Urinary bladder (tissue), 4 donors: Measurements from ENCODE around the gene CAMKMT. TPM values are rescaled to one million over a fixed set of nuclear protein-coding genes. Genes with fewer than 3 reads are reported as not detected.

Source experiments
- DNase-seq: peaks from one replicate; pipeline ENCODE4 v3.0.0-alpha.2; 2015; ENCODE audit errors: extremely low spot score
- H3K27ac ChIP-seq: one replicate; pipeline ENCODE4 v1.5.1; 2013; ENCODE audit warnings: low read depth, mild to moderate bottlenecking, moderate library complexity
- H3K36me3 ChIP-seq: one replicate; pipeline ENCODE4 v1.6.1; 2013; ENCODE audit warnings: mild to moderate bottlenecking, moderate library complexity; ENCODE audit not compliant: insufficient read depth
- H3K4me1 ChIP-seq: one replicate; pipeline ENCODE4 v1.6.1; 2013; ENCODE audit warnings: mild to moderate bottlenecking, moderate library complexity; ENCODE audit not compliant: insufficient read depth
- H3K4me3 ChIP-seq: one replicate; pipeline ENCODE4 v1.5.1; 2013; ENCODE audit warnings: low read depth, low read length
- WGBS: extraction: QIAGEN DNeasy Blood & Tissue Kit; methylation state at CpG from one replicate; pipeline ENCODE4 v1.1.7; 2013; 5-methylcytosine and 5-hydroxymethylcytosine counted together
- polyA plus RNA-seq: library from polyadenylated mRNA; stranded (reverse); fragments of 200-250 nt; gene quantifications from one replicate; pipeline ENCODE4 v1.2.3, GENCODE V29; 2013
- total RNA-seq: library from RNA; depleted of rRNA; stranded (reverse); fragments of >200 nt; gene quantifications from one replicate; pipeline ENCODE4 v1.2.3, GENCODE V29; 2014
- donor health status: healthy with polysubstance abuse.
- donor health status: healthy.

The CAMKMT gene
- total and polyA plus RNA-seq, 2 donors = 5.4 to 20.2 TPM

DNA sequence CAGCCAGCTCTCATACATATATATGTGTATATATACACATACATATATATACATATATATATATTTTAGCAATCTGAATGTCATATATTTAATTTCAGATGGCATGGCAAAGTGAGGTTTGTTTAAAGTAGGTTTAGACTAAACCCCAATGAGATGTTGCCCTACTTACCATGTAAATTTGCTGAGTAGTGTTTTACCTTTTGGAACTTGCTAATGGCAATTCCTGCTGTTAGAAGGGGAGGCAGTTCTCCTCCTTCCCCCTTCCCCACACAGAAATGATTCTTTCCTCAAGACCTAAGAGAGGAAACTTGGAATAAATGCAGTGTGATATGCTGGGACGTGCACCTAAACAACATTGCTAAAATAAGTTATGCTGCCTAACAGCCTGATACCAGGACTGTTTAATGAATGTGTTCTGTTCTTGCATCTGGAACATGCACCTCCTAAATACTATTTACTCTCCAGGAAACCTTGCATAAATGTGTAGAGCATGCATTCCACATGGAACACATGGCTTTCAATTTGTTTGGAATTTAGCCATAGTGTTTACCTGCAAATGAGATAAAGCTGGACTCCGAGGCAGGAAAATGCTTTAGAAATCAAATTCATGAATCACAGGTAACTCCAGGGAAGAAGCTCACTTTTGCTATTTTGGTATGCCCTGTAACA lies 326.8 kb downstream of the CAMKMT start:
- H3K4me1 ChIP-seq = no peaks in the 10 kb centered on the region
- H3K36me3 ChIP-seq = no peaks in the 10 kb centered on the region
- WGBS = 74% methylated on average over 2 of the region's 2 CpGs
- no peak for DNase-seq
- H3K4me3 ChIP-seq = no peak overlapping the region
- no peak overlapping the region for H3K27ac ChIP-seq

DNA sequence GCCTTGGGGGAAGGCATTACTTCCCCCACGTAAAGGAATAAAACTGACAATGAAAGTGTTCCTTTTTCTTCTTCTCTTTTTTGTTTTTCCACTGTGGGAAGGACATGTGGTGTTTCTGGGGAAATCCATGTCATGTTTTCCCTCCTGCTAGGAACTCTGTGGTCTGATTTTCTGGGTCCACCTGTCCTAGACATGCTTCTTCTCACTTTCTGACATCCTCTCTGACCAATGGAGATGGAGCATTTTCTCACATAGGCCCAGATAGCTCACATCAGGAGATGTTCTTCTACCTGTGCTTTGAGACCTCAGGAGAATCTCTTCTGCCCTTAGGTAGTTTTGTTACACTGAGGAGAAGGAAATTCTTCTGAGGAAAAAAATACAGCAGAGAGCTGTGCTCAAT lies 327.8 kb downstream of the CAMKMT start:
- no peak for DNase-seq
- H3K4me1 ChIP-seq = no peaks in the 10 kb centered on the region
- H3K36me3 ChIP-seq = no peaks in the 10 kb centered on the region
- H3K27ac ChIP-seq = no peak overlapping the region
- WGBS = 87% methylated on average over 1 of the region's 1 CpG
- H3K4me3 ChIP-seq = no peak overlapping the region

DNA sequence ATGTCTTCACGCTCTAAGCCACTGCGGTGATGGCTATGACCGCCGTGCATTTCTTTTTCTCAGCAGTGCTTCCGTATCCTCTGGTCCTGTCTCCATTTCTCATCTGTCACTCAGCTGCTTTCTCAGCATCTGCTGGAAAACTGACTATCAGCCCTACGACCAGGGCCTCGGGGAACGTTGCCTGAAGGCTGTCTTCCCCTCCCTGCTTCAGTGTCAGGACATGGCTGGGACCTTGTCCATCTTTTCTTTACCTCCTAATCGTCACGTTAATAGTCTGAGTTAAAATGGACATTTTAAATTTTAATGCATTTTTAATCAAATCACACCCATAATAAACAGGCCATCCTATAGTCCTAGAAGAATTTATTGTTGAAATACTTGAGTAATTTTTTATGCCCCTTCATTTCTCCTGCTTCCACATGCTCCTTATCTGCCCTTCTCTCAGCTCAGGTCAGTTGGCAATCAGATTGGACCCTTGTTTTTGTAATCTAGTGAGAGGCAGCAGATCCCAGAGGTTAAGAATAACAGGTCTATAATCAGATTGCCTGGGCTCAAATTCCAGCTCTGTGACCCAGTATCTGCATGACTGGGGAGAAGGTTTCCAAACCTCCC lies 329.5 kb downstream of the CAMKMT start:
- no peaks in the 10 kb centered on the region for H3K36me3 ChIP-seq
- no peak overlapping the region for H3K27ac ChIP-seq
- WGBS = 87% methylated on average over 10 of the region's 10 CpGs

DNA sequence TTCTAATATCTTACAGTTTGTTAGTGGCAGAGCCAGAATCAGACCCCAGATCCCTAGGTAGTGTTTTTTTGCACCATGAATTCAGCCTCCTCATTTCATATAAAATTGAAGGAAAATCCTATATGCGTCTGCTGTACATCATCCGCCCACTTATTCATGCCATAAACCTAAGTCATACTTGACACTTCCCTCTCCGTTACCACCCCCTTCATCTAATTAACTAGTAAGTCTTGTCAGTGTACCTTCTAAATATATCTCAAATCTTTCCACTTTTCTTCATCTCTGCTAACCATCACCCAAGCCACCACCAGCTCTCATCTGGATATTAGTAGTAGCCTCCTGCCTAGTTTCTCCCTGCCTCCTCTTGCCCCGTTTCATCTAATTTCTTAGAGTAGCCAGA lies 331.1 kb downstream of the CAMKMT start:
- Histone ChIP-seq H3K4me3 (no peak overlapping the region), H3K4me1 (no peaks in the 10 kb centered on the region), H3K27ac (no peak overlapping the region), H3K36me3 (no peaks in the 10 kb centered on the region)
- DNase-seq = no peak
- 94% methylated on average over 4 of the region's 4 CpGs for WGBS

More for the DNA sequence above, 329.5 kb downstream of the CAMKMT start:
- Histone ChIP-seq H3K4me3 (no peak overlapping the region), H3K4me1 (no peaks in the 10 kb centered on the region)
- DNase-seq = no peak

DNA sequence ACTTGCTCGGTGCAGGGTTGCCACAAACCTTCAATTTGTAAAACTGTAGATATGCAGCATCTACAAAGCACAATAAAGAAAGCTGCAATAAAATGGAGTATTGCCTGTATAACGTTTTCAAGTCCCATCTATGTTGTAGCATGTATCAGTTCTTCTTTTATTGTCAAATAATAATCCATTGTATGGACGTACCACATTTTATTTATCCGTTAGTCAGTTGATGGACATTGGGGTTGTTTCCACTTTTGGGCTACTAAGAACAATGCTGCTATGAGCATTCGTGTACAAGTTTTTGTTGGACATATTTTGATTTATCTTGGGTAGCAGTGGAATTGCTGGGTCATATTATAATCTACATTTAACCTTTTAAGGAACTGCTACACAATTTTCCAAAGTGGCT lies 339.1 kb downstream of the CAMKMT start:
- Histone ChIP-seq H3K27ac (no peak overlapping the region), H3K4me3 (no peak overlapping the region), H3K4me1 (no peaks in the 10 kb centered on the region), H3K36me3 (no peaks in the 10 kb centered on the region)
- no peak for DNase-seq
- 90% methylated on average over 5 of the region's 5 CpGs for WGBS

DNA sequence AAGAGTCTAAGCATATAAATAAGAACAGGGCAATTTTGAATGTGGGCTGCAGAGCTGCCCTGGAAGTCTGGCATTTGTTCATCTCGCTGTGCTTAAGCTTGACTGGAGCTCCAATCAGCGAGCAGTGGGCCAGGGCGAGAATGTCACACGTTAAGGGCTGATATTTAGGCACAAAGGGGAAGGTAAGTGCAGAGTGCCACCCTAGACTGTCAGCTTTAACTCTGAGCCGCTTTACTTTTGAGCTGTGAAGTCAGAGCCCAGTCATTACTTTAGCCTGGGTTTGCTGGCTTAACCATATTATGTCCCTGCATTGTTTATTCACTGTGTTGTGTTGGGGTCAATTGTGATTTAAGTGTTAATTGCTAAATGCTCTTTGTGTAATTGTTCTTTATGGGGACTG lies 343.6 kb downstream of the CAMKMT start:
- Histone ChIP-seq H3K27ac (no peak overlapping the region), H3K4me3 (no peak overlapping the region), H3K4me1 (no peaks in the 10 kb centered on the region), H3K36me3 (no peaks in the 10 kb centered on the region)
- 74% methylated on average over 5 of the region's 5 CpGs for WGBS
- no peak for DNase-seq

DNA sequence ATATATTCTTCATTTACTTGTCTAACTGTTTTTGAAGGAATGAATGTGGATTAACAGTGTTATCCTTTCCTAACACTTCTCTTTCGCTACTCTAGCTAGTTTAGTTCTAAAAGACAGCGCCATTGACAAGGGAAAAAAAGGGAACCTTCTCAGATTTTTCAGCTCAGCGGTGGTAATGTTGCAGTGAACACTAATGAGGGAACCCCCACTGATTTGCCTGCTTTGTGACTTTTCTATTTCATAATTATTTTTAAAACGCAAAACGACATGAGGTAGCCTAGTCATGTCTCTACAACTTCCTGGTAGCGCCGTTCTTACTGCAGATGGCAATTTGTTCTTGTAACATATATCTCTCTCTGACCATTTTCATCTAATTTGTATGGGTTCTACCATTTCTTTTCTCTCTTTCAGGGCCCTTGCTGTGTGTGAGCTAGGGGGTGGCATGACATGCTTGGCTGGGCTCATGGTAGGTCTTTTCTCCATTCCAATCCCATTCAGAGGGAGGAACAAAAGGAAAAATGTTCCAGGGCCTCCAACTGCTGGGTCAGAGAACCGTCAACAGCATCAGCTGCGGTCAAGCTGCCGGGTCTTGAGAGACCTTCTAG lies 344.2 kb downstream of the CAMKMT start:
- H3K4me1 ChIP-seq = no peaks in the 10 kb centered on the region
- no peak for DNase-seq
- no peak overlapping the region for H3K27ac ChIP-seq
- 96% methylated on average over 10 of the region's 10 CpGs for WGBS
- H3K36me3 ChIP-seq = no peaks in the 10 kb centered on the region
- H3K4me3 ChIP-seq = no peak overlapping the region

DNA sequence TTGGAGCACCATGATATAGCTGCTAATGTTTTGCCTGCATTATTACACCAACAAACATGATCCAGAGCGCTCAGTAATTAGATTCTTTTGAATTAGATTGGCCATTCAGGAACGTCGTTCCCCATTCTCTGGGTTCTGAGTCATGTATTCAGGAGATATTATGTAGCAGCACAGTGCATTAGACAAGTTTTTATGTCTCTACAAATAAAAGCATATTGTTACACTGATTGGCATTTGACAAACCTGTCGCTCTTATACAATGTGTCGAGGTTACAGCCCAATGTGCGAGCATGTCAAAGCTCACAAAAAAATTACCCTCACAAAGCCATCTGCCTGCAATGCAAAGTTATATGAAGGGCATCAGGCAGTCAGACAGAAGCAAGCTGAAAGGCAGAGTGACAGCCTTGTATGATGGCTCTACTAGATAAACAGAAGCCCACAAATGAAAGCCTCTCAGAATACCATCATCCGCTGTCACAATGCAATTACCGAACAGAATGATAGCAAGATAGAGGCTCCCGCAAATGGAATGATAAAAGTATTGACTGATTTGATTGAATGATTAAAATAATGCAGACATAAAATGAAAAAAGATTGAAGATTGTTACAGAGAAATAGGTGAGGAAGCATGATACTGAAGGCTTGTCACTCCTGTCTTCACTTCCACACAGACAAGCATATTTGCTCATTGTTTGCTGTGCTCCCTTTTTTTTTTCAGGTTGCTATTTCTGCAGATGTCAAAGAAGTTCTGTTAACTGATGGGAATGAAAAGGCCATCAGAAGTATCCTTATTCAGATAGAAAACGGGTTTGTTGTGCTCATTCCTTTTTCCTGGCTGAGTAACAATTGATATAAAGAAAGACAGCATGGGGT lies 345.2 kb downstream of the CAMKMT start:
- 90% methylated on average over 10 of the region's 10 CpGs for WGBS
- H3K36me3 ChIP-seq = no peaks in the 10 kb centered on the region
- H3K27ac ChIP-seq = no peak overlapping the region
- DNase-seq = peak; percentile 17
- H3K4me3 ChIP-seq = no peak overlapping the region
- H3K4me1 ChIP-seq = no peaks in the 10 kb centered on the region

DNA sequence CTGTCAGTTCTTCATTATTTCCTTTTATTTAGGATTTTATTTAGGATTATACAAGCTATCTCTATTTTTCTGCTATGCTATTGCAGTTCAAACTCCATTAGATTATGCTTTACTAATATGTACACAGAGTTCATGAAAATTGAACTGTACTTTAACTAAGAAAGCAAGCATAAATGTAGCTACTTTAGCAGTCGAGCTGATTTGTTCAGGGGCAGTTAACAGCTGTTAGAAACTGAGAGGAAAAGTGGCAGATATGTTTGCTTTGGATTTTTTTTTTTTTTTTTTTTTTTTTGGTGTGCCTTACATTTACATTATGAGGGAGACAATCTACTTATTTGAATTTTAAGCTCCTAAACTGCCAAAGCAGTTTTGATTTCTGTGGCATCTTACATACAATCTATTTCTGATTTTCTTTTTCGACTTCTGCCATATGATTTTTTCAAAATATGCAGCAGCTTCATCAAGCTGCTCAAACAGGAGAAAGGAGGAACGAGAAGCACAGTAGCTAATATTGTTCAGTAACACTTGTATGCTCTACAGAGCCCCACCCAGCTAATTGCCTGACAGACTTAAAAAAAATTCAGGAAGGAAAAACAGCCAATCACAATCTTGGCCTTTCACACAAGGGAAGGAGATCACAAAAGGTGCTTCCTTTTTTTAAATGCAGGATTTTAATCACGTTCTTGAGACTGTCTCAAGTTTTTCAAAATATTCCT lies 346.4 kb downstream of the CAMKMT start:
- 68% methylated on average over 4 of the region's 4 CpGs for WGBS
- Histone ChIP-seq H3K27ac (no peak overlapping the region), H3K4me3 (no peak overlapping the region), H3K36me3 (no peaks in the 10 kb centered on the region), H3K4me1 (no peaks in the 10 kb centered on the region)
- no peak for DNase-seq

DNA sequence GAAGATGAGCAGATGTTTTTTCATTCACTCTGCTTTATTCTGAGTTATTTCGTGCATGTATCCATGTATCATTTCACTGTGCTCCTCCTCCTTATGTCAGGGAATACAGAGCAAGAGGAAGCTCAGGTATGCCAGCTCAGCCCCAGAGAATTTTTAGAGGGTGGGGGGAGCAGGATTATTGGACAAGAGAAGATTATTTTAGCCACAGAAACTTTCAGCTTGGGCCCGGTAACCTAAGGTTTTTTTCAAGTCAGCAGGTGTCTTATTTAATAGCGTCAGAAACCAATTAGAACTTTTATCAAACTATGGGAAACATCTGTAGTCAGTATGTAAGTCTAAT lies 346.9 kb downstream of the CAMKMT start:
- WGBS = 70% methylated on average over 3 of the region's 3 CpGs
- DNase-seq = no peak
- no peak overlapping the region for H3K4me3 ChIP-seq
- H3K27ac ChIP-seq = no peak overlapping the region
- H3K36me3 ChIP-seq = no peaks in the 10 kb centered on the region
- H3K4me1 ChIP-seq = no peaks in the 10 kb centered on the region

DNA sequence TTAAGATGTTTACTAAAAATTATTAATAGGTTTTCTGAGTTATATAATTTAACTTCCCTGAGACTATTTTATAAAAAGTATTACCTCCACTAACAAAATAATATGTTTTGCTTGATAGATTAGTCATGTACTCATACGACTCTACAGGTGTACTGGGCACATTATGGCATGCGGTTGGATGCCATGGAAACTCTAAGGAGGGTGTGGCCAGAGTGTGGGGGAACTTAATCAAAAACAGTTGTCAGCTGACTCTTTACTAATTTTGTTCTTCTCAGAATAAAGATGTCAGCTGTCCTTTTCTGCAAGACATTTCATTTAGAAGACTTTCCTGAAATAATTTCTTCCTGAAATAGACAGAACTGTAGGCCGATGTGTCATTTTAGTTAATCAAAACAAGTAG lies 351.4 kb downstream of the CAMKMT start:
- Histone ChIP-seq H3K36me3 (no peaks in the 10 kb centered on the region), H3K4me3 (no peak overlapping the region), H3K27ac (no peak overlapping the region), H3K4me1 (no peaks in the 10 kb centered on the region)
- 89% methylated on average over 3 of the region's 3 CpGs for WGBS
- DNase-seq = no peak

DNA sequence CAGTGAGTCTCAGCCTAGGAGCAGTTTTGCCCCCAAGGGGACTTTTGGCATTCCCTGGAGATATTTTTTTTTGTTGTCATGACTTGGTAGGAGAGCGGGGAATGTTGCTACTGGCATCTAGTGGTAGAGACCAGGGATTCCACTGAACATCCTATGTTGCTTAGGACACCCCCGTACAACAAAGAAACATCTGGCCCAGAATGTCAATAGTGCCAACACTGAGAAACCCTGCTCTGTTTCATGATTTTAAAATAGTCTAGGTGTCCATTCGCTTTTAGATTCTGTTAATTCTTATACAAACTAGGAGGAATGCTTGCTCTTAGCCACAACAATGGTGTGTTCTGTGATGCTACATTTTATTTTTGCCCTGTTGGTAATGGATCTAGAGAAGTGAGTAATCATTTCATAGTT lies 353.9 kb downstream of the CAMKMT start:
- H3K4me1 ChIP-seq = no peaks in the 10 kb centered on the region
- 72% methylated on average over 3 of the region's 3 CpGs for WGBS
- H3K4me3 ChIP-seq = no peak overlapping the region
- no peak for DNase-seq
- H3K36me3 ChIP-seq = no peaks in the 10 kb centered on the region
- H3K27ac ChIP-seq = no peak overlapping the region

DNA sequence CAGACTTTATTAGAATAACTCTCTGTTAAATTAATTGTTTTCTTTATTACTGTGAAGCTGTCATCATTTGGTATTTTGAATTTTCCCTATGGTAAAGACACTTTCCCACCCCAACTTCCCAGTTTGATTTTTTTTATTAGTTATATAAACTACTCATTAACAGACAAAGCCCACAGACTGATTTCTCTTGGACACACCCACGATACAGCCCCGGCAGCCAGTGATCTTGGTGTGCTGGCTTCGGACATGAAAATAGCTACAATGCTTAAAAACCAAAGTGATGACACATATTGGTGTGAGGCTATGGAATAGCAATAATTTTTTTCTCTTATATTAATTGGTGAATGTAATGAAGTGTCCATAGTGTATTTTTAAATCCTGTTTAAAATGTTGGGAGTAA lies 354.4 kb downstream of the CAMKMT start:
- no peak for DNase-seq
- no peak overlapping the region for H3K4me3 ChIP-seq
- H3K4me1 ChIP-seq = no peaks in the 10 kb centered on the region
- H3K27ac ChIP-seq = no peak overlapping the region
- no peaks in the 10 kb centered on the region for H3K36me3 ChIP-seq
- 83% methylated on average over 3 of the region's 3 CpGs for WGBS
